GM19397 (cell line): Measurements from ENCODE around the gene GRAP2.
A peak's percentile ranks its signal among the peaks of the same experiment; 100 is the strongest.
"Not testable (repeated sequence)": the region's sequence is repeated elsewhere in the genome, so short reads cannot be mapped to it uniquely, and the experiment has no call there.

ENCODE experiments used
- ATAC-seq: cut with Tn5 transposase; IDR thresholded peaks from one replicate; pipeline ENCODE4 v1.9.1; 2021; ENCODE audit warnings: mild to moderate bottlenecking, moderate library complexity; ENCODE audit not compliant: unreplicated experiment

The GRAP2 gene

GRCh38 chr22:39900306-39901227 lies at the start of gene GRAP2:
Gene GRAP2, plus strand, starts transcription at chr22:39901084. Its CDS starts 46,023 bp downstream, at chr22:39947107.
- ATAC-seq, result peak; percentile 51

- no peak for ATAC-seq
These were observed 49.1 kb upstream of the GRAP2 start for GRCh38 chr22:39851606-39852315.

DNA sequence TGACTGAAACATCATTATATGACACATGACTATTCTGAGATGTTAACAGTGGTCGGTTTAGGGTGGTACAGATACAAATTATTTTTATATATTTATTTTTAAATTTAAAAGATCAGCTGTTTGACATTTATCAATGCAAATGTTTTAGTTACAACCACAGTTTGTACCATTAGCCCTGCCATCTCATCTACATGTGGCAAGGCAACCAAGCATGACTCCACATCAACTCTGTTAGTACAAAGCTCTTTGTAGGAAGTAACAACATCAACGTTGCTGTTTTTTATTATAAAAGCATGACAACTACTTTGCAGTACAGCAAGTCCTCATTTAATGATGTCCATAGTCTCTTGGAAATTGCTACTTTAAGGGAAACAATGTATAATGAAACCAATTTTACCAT lies 48.1 kb upstream of the GRAP2 start:
- no peak for ATAC-seq

DNA sequence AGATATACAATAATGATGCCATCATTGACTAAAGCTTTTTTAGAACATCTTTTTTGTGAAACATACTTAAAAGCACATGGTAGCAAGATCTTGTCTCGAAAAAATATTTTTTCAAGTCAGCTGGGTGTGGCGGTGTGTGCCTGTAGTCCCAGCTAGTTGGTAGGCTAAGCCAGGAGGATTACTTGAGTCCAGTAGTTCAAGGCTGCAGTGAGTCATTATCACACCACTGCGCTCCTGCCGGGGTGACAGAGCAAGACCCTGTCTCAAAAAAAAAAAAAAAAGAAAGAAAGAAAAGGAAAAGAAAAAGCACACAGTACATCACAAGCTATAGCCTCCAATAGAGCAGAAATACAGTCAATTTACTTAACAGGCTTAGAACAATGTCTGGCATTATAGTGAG lies 44.3 kb upstream of the GRAP2 start:
- ATAC-seq, result no peak

DNA sequence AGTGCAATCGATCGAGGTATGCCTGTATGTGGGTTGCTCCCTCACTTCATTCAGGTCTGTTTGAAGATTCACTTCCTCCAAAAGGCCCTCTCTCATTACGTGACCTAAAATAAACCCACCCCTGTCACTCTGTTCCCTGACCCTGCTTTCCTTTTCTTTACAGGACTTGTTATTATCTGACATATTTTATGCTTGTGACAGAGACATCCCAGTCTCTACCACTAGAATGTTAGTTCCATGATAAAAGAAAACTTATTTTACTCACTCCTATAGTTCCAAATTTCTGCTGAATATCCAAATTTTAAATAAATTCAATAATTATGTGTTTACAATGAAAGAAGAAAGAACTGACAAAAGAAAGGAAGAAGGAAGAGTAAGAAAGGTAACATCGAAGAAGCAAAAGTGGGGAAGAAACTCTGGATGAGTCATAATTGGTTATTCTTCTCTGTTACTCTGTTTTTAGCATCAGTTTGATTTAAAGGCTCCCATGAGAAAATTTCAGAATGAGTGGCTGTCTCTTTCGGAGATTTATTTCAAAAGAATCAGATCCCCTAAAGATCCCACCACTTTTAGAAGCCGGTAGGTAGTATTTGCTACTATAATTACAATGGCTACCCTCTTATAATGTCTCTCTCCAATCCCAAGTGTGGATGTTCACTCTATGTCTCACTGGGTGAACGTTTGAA lies 40.8 kb upstream of the GRAP2 start:
- ATAC-seq, result no peak

DNA sequence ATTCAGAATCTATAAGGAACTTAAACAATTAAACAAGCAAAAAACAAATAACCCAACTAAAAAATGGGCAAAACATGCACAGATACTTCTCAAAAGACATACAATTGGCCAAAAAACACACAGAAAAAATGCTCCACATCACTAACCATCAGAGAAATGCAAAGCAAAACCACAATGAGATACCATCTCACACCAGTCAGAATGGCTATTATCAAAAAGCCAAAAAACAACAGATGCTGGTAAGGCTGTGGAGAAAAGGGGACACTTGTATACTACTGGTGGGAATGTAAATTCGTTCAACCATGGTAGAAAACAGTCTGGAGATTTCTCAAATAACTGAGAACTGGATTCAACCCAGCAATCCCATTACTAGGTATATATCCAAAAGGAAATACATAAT lies 32.1 kb upstream of the GRAP2 start:
- ATAC-seq, result no peak

DNA sequence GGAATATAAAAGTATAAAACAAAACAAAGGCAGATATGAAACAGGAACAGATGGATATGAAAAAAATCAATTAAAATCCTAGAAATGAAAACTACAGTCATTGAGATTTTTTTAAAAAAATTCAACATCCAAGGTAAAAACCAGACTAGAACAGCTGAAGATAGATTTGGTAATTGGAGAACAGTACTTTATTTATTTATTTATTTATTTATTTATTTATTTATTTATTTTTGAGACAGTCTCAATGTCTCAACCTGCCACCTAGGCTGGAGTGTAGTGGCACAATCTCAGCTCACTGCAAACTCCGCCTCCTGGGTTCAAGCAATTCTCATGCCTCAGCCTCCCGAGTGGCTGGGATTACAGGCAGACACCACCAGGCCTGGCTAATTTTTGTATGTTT lies 31.1 kb upstream of the GRAP2 start:
- not testable (repeated sequence) for ATAC-seq

- no peak for ATAC-seq
These were observed 29.7 kb upstream of the GRAP2 start for GRCh38 chr22:39871008-39871798.

GRCh38 chr22:39872548-39872947 lies 28.3 kb upstream of the GRAP2 start:
- no peak for ATAC-seq

GRCh38 chr22:39873965-39874364 lies 26.9 kb upstream of the GRAP2 start:
- ATAC-seq, result no peak

- ATAC-seq, result not testable (repeated sequence)
These were observed 25.6 kb upstream of the GRAP2 start for GRCh38 chr22:39875176-39875885.

- no peak for ATAC-seq
These were observed 23.6 kb upstream of the GRAP2 start for GRCh38 chr22:39877079-39877845.

GRCh38 chr22:39880722-39881121 lies 20.2 kb upstream of the GRAP2 start:
- no peak for ATAC-seq

GRCh38 chr22:39883057-39883456 lies 17.8 kb upstream of the GRAP2 start:
- ATAC-seq, result no peak

GRCh38 chr22:39889924-39890323 lies 11.0 kb upstream of the GRAP2 start:
- ATAC-seq, result not testable (repeated sequence)

- ATAC-seq, result no peak
These were observed 7.4 kb upstream of the GRAP2 start, which contains the start of gene ENTHD1 for GRCh38 chr22:39893526-39893925. Gene ENTHD1, minus strand, starts transcription at chr22:39893760. Its CDS starts 6,012 bp downstream, at chr22:39887748.

DNA sequence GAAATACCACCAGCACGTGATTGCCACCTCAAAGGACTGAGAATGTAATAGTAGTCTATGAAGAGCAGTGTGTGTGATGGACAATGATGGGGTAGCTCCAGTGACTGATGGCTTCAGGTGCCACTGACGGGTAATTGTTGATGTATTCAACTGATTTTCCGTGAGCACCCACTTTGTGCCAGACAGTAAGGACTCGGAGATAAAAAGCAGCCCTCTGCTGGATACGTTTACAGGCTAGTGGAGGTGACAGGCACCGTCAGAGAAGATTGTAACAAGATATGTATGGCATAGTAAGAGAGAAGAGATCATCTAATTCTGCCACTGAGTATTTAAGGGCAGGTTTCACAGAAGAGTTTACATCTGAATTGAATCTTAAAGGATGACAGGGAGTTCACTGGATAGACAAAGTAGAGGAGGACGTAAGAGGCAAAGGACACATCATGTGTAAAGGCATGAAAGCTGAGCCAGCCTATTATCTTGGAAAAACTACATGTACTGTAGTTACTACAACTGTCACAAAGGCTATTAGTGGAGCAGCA lies 6.3 kb upstream of the GRAP2 start:
- no peak for ATAC-seq

DNA sequence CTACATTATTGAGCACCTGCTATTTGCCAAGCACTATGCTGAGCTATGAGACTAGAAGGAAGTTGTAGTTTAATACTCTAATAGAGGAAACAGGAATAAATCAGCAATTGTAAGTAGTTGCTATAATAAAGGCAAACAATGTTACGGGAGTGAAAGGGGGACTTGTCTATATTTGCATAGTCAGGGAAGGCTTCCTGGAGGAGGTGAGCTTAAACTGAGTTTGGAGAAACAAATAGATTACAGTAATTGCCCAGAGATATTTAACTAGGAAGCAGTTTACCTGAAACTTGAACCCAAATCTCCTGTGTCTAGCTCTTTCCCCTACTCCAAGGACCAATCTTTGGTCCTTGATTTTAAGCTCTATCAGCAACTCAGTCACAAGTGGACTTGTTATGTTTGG lies 5.2 kb upstream of the GRAP2 start:
- no peak for ATAC-seq
